HEK293 (cell line): Measurements from ENCODE around the gene TRABD2A.
"Not testable (repeated sequence)": the region's sequence is repeated elsewhere in the genome, so short reads cannot be mapped to it uniquely, and the experiment has no call there.

Source experiments
- CTCF ChIA-PET: fragments of 350-600 bp; formaldehyde crosslinking; extraction: SDS; loops from one replicate; lab custom pipeline; 2021; ENCODE audit warnings: antibody characterized with exemption; lab: Yijun Ruan, JAX
- POLR2A ChIA-PET: fragments of 300-600 bp; formaldehyde crosslinking; extraction: SDS; loops from one replicate; lab custom pipeline; 2020; ENCODE audit warnings: antibody characterized with exemption, inconsistent platforms; lab: Yijun Ruan, JAX
- H3K27ac ChIP-seq: fragments of 200-500 bp; sonication (Bioruptor generic); 2 replicates; pipeline ENCODE4 v1.5.1; 2014; ENCODE audit warnings: low read depth, low read length, control low read depth, inconsistent platforms; ENCODE audit errors: extremely low read depth
- H3K36me3 ChIP-seq, 2 experiments: fragments of 200-500 bp in 1 of 2; sonication (Bioruptor generic) in 1 of 2; 1 replicate in 1 of 2; 2 replicates in 1 of 2; pipeline ENCODE4 v1.5.1; 2014 to 2017; ENCODE audit warnings: inconsistent platforms in 2 of 2, low read length in 2 of 2; ENCODE audit not compliant: control insufficient read depth in 2 of 2, insufficient read depth in 1 of 2
- H3K4me1 ChIP-seq: fragments of 200-500 bp; sonication (Bioruptor generic); 2 replicates; pipeline ENCODE4 v1.5.1; 2014; ENCODE audit warnings: mild to moderate bottlenecking, low read length, inconsistent platforms; ENCODE audit not compliant: control insufficient read depth, insufficient read depth
- H3K4me3 ChIP-seq: 2 replicates; pipeline ENCODE4 v1.5.1; 2011; ENCODE audit warnings: low read depth, mild to moderate bottlenecking, control low read depth, low read length, moderate library complexity
- H3K9me3 ChIP-seq: fragments of 200-500 bp; sonication (Bioruptor generic); 2 replicates; pipeline ENCODE4 v1.5.1; 2014; ENCODE audit warnings: low read depth, low read length, inconsistent platforms; ENCODE audit not compliant: control insufficient read depth, insufficient read depth
- EGR2 ChIP-seq: fragments of 450-650 bp; formaldehyde crosslinking; IDR thresholded peaks from 2 replicates; pipeline ENCODE4 v1.5.1; 2016; ENCODE audit warnings: low read depth, missing biosample characterization, missing genetic modification characterization
- FEZF1 ChIP-seq: fragments of 450-650 bp; formaldehyde crosslinking; IDR thresholded peaks from 2 replicates; pipeline ENCODE4 v1.5.1; 2016; ENCODE audit warnings: missing biosample characterization, missing genetic modification characterization
- KLF9 ChIP-seq: fragments of 450-650 bp; formaldehyde crosslinking; IDR thresholded peaks from 2 replicates; pipeline ENCODE4 v1.5.1; 2016; ENCODE audit warnings: missing biosample characterization, missing genetic modification characterization, low read depth
- REST ChIP-seq: fragments of 450-650 bp; formaldehyde crosslinking; IDR thresholded peaks from 2 replicates; pipeline ENCODE4 v1.5.1; 2016; ENCODE audit warnings: missing biosample characterization, missing genetic modification characterization
- SP2 ChIP-seq: fragments of 450-650 bp; formaldehyde crosslinking; IDR thresholded peaks from 2 replicates; pipeline ENCODE4 v1.5.1; 2016; ENCODE audit warnings: missing biosample characterization, missing genetic modification characterization
- SP3 ChIP-seq: fragments of 450-650 bp; formaldehyde crosslinking; IDR thresholded peaks from 2 replicates; pipeline ENCODE4 v1.5.1; 2016; ENCODE audit warnings: missing biosample characterization, missing genetic modification characterization
- SP7 ChIP-seq: fragments of 450-650 bp; formaldehyde crosslinking; IDR thresholded peaks from 2 replicates; pipeline ENCODE4 v1.5.1; 2016; ENCODE audit warnings: missing biosample characterization, missing genetic modification characterization
- ZBTB48 ChIP-seq: fragments of 450-650 bp; formaldehyde crosslinking; IDR thresholded peaks from 2 replicates; pipeline ENCODE4 v1.5.1; 2016; ENCODE audit warnings: missing biosample characterization, missing genetic modification characterization
- ZEB2 ChIP-seq: fragments of 450-650 bp; formaldehyde crosslinking; IDR thresholded peaks from 2 replicates; pipeline ENCODE4 v1.5.1; 2016; ENCODE audit warnings: missing biosample characterization, missing genetic modification characterization
- ZFHX2 ChIP-seq: fragments of 450-650 bp; formaldehyde crosslinking; conservative IDR thresholded peaks from 2 replicates; pipeline ENCODE4 v1.5.1; 2016; ENCODE audit warnings: missing biosample characterization, missing genetic modification characterization
- ZNF138 ChIP-seq: fragments of 450-650 bp; formaldehyde crosslinking; IDR thresholded peaks from 2 replicates; pipeline ENCODE4 v1.5.1; 2016; ENCODE audit warnings: missing biosample characterization, missing genetic modification characterization, borderline replicate concordance
- ZNF169 ChIP-seq: fragments of 450-650 bp; formaldehyde crosslinking; IDR thresholded peaks from 2 replicates; pipeline ENCODE4 v1.5.1; 2016; ENCODE audit warnings: missing biosample characterization, missing genetic modification characterization
- ZNF211 ChIP-seq: fragments of 450-650 bp; formaldehyde crosslinking; IDR thresholded peaks from 2 replicates; pipeline ENCODE4 v1.5.1; 2016; ENCODE audit warnings: low read depth, missing biosample characterization, missing genetic modification characterization
- ZNF24 ChIP-seq: fragments of 450-650 bp; formaldehyde crosslinking; IDR thresholded peaks from 2 replicates; pipeline ENCODE4 v1.5.1; 2016; ENCODE audit warnings: missing biosample characterization, missing genetic modification characterization
- ZNF324 ChIP-seq: fragments of 450-650 bp; formaldehyde crosslinking; IDR thresholded peaks from 2 replicates; pipeline ENCODE4 v1.5.1; 2016; ENCODE audit warnings: missing biosample characterization, missing genetic modification characterization
- ZNF335 ChIP-seq: fragments of 450-650 bp; formaldehyde crosslinking; conservative IDR thresholded peaks from 2 replicates; pipeline ENCODE4 v1.5.1; 2016; ENCODE audit warnings: missing biosample characterization, missing genetic modification characterization
- ZNF366 ChIP-seq: fragments of 450-650 bp; formaldehyde crosslinking; conservative IDR thresholded peaks from 2 replicates; pipeline ENCODE4 v1.5.1; 2016; ENCODE audit warnings: missing biosample characterization, missing genetic modification characterization
- ZNF514 ChIP-seq: fragments of 450-650 bp; formaldehyde crosslinking; IDR thresholded peaks from 2 replicates; pipeline ENCODE4 v1.5.1; 2016; ENCODE audit warnings: missing biosample characterization, missing genetic modification characterization
- ZNF623 ChIP-seq: fragments of 450-650 bp; formaldehyde crosslinking; IDR thresholded peaks from 2 replicates; pipeline ENCODE4 v1.5.1; 2016; ENCODE audit warnings: missing biosample characterization, missing genetic modification characterization
- ZNF629 ChIP-seq: fragments of 450-650 bp; formaldehyde crosslinking; IDR thresholded peaks from 2 replicates; pipeline ENCODE4 v1.5.1; 2017; ENCODE audit warnings: missing biosample characterization, missing genetic modification characterization
- ZNF660 ChIP-seq: fragments of 450-650 bp; IDR thresholded peaks from 2 replicates; pipeline ENCODE4 v1.5.1; 2018; ENCODE audit warnings: missing biosample characterization, mild to moderate bottlenecking, missing genetic modification characterization
- ZNF692 ChIP-seq: fragments of 450-650 bp; formaldehyde crosslinking; IDR thresholded peaks from 2 replicates; pipeline ENCODE4 v1.5.1; 2016; ENCODE audit warnings: missing biosample characterization, missing genetic modification characterization

The TRABD2A gene

GRCh38 chr2:84923009-84923408 is 42.1 kb upstream of the TRABD2A start (continued):
- no peak for TF ChIP-seq ZBTB48 (tag by site-specific recombination)

GRCh38 chr2:84919885-84920580 is 39.1 kb upstream of the TRABD2A start:
- H3K36me3 ChIP-seq, result no peaks in the 10 kb centered on the region
- peaks cover 6% of the 10 kb centered on the region; the same call in 1 of the 2 replicates for H3K4me1 ChIP-seq
- H3K27ac ChIP-seq, result peak overlapping the region; percentile 47
- CTCF ChIA-PET, result interaction anchor here (0.6 to 1.0 kb wide), 3 partner anchors 20 to 473 kb away, joined by 3 to 4 read pairs (median 3); no protein-coding TSS in a partner anchor
- H3K4me3 ChIP-seq, result peak overlapping the region; percentile 13; the same call in 1 of the 2 replicates
- POLR2A ChIA-PET, result interaction anchor here (0.9 to 2.9 kb wide), 4 partner anchors 13 to 52 kb away, joined by 3 to 33 read pairs (median 3); partner anchors contain the start of gene TMSB10
- no peaks in the 10 kb centered on the region for H3K9me3 ChIP-seq
- no peak for TF ChIP-seq ZNF169
- TF ChIP-seq ZNF514 (tag by site-specific recombination), result no peak
- TF ChIP-seq ZNF324 (tag by site-specific recombination), result no peak
- peak; percentile 34; the same call in 1 of the 2 replicates for TF ChIP-seq ZNF366 (tag by site-specific recombination)
- peak; percentile 70 for TF ChIP-seq EGR2 (tag by site-specific recombination)
- TF ChIP-seq ZFHX2, result peak; percentile 88
- no peak for TF ChIP-seq ZNF138 (tag by site-specific recombination)
- TF ChIP-seq ZNF692 (tag by site-specific recombination), result 0 out of 2 replicates have a peak, but pooled peaks have one; percentile 39
- 0 out of 2 replicates have a peak, but pooled peaks have one; percentile 38 for TF ChIP-seq SP7
- peak; percentile 62 for TF ChIP-seq SP3 (tag by site-specific recombination)
- TF ChIP-seq ZNF660, result peak; percentile 47; the same call in 1 of the 2 replicates
- peak; percentile 59 for TF ChIP-seq FEZF1 (tag by site-specific recombination)
- TF ChIP-seq KLF9 (tag by site-specific recombination), result no peak
- TF ChIP-seq ZNF335 (tag by site-specific recombination), result peak; percentile 46; the same call in 1 of the 2 replicates
- peak; percentile 72 for TF ChIP-seq ZEB2 (tag by site-specific recombination)
- 0 out of 2 replicates have a peak, but pooled peaks have one; percentile 37 for TF ChIP-seq ZNF24 (tag by site-specific recombination)
- 0 out of 2 replicates have a peak, but pooled peaks have one; percentile 36 for TF ChIP-seq ZNF629
- peak; percentile 71 for TF ChIP-seq SP2

- POLR2A ChIA-PET, result interaction anchor here (0.6 to 2.9 kb wide), 2 partner anchors 11 to 14 kb away, joined by 7 to 33 read pairs; partner anchors contain the start of gene TMSB10
- Histone ChIP-seq H3K9me3 (no peaks in the 10 kb centered on the region), H3K36me3 (no peaks in the 10 kb centered on the region), H3K4me3 (no peak overlapping the region), H3K4me1 (peaks cover 6% of the 10 kb centered on the region; the same call in 1 of the 2 replicates), H3K27ac (no peak overlapping the region)
- TF ChIP-seq REST (tag by site-specific recombination), result no peak
- TF ChIP-seq ZNF623 (tag by site-specific recombination), result no peak
- no peak for TF ChIP-seq ZNF211 (tag by site-specific recombination)
- CTCF ChIA-PET, result interaction anchor here (0.6 to 0.8 kb wide), 4 partner anchors 12 to 267 kb away, joined by 3 to 4 read pairs (median 3); no protein-coding TSS in a partner anchor
Observed at GRCh38 chr2:84918430-84918829, 37.5 kb upstream of the TRABD2A start.

GRCh38 chr2:84917821-84918220 is 36.9 kb upstream of the TRABD2A start:
- ChIA-PET POLR2A (interaction anchor here (1.4 to 2.9 kb wide), 2 partner anchors 11 kb away, joined by 12 to 33 read pairs; partner anchors contain the start of gene TMSB10), CTCF (interaction anchor here (1.1 kb wide), 1 partner anchor 8 kb away, joined by 7 read pairs; no protein-coding TSS in a partner anchor)
- not testable (repeated sequence) for H3K9me3 ChIP-seq, H3K4me1 ChIP-seq, H3K27ac ChIP-seq, H3K36me3 ChIP-seq, H3K4me3 ChIP-seq

- H3K36me3 ChIP-seq, H3K4me3 ChIP-seq, H3K9me3 ChIP-seq, H3K4me1 ChIP-seq, POLR2A ChIA-PET, H3K27ac ChIP-seq: not testable (repeated sequence)
- CTCF ChIA-PET, result interaction anchor here (0.7 kb wide), 1 partner anchor 49 kb away, joined by 3 read pairs; no protein-coding TSS in a partner anchor
Observed at GRCh38 chr2:84915675-84916074, 34.8 kb upstream of the TRABD2A start.
